Cardiac muscle cell (in vitro differentiated cells and primary cell): Measurements from ENCODE around the gene ESCO1. TPM values are rescaled to one million over a fixed set of nuclear protein-coding genes. Genes with fewer than 3 reads are reported as not detected.
"Not testable (repeated sequence)": the region's sequence is repeated elsewhere in the genome, so short reads cannot be mapped to it uniquely, and the experiment has no call there.

ENCODE experiments used
- DNase-seq, 2 donors: peaks; one replicate each; pipeline versions ENCODE4 v3.0.0 to v3.0.0-alpha.2; 2010 to 2017; ENCODE audit warnings: low read depth in 1 of 2, low spot score in 1 of 2
- H3K27ac ChIP-seq: fragments of 200-600 bp; sonication (generic); 2 replicates; pipeline ENCODE4 v1.5.1; 2016
- H3K27me3 ChIP-seq: fragments of 200-600 bp; sonication (generic); 2 replicates; pipeline ENCODE4 v1.6.0; 2016; ENCODE audit warnings: control low read depth
- H3K36me3 ChIP-seq: fragments of 200-600 bp; sonication (generic); 2 replicates; pipeline ENCODE4 v1.5.1; 2016; ENCODE audit warnings: control low read depth
- H3K4me1 ChIP-seq: fragments of 200-600 bp; sonication (generic); 2 replicates; pipeline ENCODE4 v1.8.1; 2017; ENCODE audit warnings: low read depth, mild to moderate bottlenecking, mixed run types
- H3K4me3 ChIP-seq: fragments of 200-600 bp; sonication (generic); 2 replicates; pipeline ENCODE4 v1.5.1; 2016; ENCODE audit warnings: mild to moderate bottlenecking
- H3K9me3 ChIP-seq: fragments of 200-600 bp; sonication (generic); 2 replicates; pipeline ENCODE4 v1.5.1; 2017; ENCODE audit warnings: low read depth, mild to moderate bottlenecking, control low read depth
- CTCF ChIP-seq: IDR thresholded peaks from 2 replicates; pipeline ENCODE4 v1.5.1; 2012; ENCODE audit warnings: low read depth, mild to moderate bottlenecking, low read length
- polyA plus RNA-seq: library from polyadenylated mRNA; unstranded; fragments of >200 nt; fragmentation: Nextera tagmentation; extraction: Ambion mirVana; gene quantifications from 2 replicates; pipeline ENCODE4 v1.2.1, GENCODE V29; 2016
- total RNA-seq: library from RNA; depleted of rRNA; stranded (reverse); fragments of >200 nt; gene quantifications from 2 replicates; pipeline ENCODE4 v1.2.3, GENCODE V29; 2016

ESCO1 gene
- total and polyA plus RNA-seq, 2 experiments from 2014 or later: 12.2 to 18.3 TPM

- Histone ChIP-seq H3K27me3 (no peaks in the 10 kb centered on the region), H3K4me3 (no peak overlapping the region), H3K27ac (no peak overlapping the region), H3K36me3 (no peaks in the 10 kb centered on the region), H3K9me3 (no peaks in the 10 kb centered on the region), H3K4me1 (peaks cover 2% of the 10 kb centered on the region)
- no peak for DNase-seq
- no peak for TF ChIP-seq CTCF
Measured at GRCh38 chr18:21593540-21594257, 6.8 kb downstream of the ESCO1 start.

GRCh38 chr18:21592361-21592760, 8.1 kb downstream of the ESCO1 start:
- not testable (repeated sequence) for DNase-seq, H3K9me3 ChIP-seq, H3K27ac ChIP-seq, H3K36me3 ChIP-seq, H3K27me3 ChIP-seq, H3K4me3 ChIP-seq, H3K4me1 ChIP-seq

DNA sequence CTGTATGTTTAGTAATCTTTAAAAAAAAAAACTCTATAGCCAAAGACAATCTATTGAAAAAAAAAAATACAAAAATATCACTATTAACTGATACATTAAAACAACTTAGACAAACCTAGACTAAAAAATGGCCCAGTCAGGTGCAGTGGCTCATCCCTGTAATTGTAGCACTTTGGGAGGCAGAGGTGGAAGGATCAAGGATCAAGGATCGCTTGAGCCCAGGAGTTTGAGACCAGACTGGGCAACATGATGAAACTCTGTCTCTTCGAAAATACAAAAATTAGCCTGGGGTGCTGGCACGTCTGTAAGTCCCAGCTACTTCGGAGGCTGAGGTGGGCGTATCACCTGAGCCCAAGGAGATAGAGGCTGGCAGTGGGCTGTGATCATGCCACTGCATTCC, 16.1 kb downstream of the ESCO1 start:
- no peak for DNase-seq
- Histone ChIP-seq H3K27ac (no peak overlapping the region), H3K27me3 (no peaks in the 10 kb centered on the region), H3K4me1 (no peaks in the 10 kb centered on the region), H3K9me3 (no peaks in the 10 kb centered on the region), H3K4me3 (no peak overlapping the region), H3K36me3 (no peaks in the 10 kb centered on the region)
- no peak for TF ChIP-seq CTCF

DNA sequence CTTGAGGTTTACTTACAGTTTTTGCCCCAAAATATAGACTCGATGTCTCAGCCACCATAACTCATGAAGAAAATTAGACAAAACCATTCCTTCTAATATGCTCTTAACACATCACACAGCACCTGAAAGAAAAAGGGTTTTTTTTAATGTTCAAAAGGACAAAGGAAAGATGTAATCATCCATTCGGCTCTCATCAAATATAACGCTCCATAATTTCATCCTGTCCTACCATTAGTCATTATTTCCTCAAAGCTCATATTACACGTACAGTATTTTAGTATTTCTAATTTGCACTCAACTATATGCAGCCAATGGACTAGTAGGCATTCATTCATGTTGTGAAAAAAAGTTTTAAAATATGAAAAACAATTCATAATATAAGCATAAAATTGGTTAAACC, 24.8 kb downstream of the ESCO1 start:
- no peak for DNase-seq
- no peaks in the 10 kb centered on the region for H3K4me1 ChIP-seq
- H3K4me3 ChIP-seq: no peak overlapping the region
- TF ChIP-seq CTCF: no peak
- no peaks in the 10 kb centered on the region for H3K9me3 ChIP-seq
- H3K27me3 ChIP-seq: no peaks in the 10 kb centered on the region
- H3K36me3 ChIP-seq: peaks cover 47% of the 10 kb centered on the region
- H3K27ac ChIP-seq: no peak overlapping the region

GRCh38 chr18:21571772-21572171, 28.7 kb downstream of the ESCO1 start:
- no peak for TF ChIP-seq CTCF
- Histone ChIP-seq H3K4me1 (no peaks in the 10 kb centered on the region), H3K9me3 (no peaks in the 10 kb centered on the region), H3K27ac (no peak overlapping the region), H3K4me3 (no peak overlapping the region), H3K27me3 (no peaks in the 10 kb centered on the region), H3K36me3 (peaks cover 61% of the 10 kb centered on the region)
- DNase-seq: no peak

- no peak for DNase-seq
- H3K9me3 ChIP-seq: no peaks in the 10 kb centered on the region
- no peak overlapping the region for H3K4me3 ChIP-seq
- no peak overlapping the region for H3K27ac ChIP-seq
- H3K36me3 ChIP-seq: peaks cover 36% of the 10 kb centered on the region
- no peak for TF ChIP-seq CTCF
- no peaks in the 10 kb centered on the region for H3K27me3 ChIP-seq
- H3K4me1 ChIP-seq: no peaks in the 10 kb centered on the region
Measured at GRCh38 chr18:21559195-21559594, 41.3 kb downstream of the ESCO1 start.
